Activated CD4-positive, alpha-beta T cell treated with anti-CD3 and anti-CD28 coated beads, Interleukin-2, amount 50 U/mL, for 1 hour (primary cell): ENCODE results near the gene MAST4.
"Not testable (repeated sequence)": the region's sequence is repeated elsewhere in the genome, so short reads cannot be mapped to it uniquely, and the experiment has no call there.

Experiments used
- DNase-seq: peaks from one replicate; pipeline ENCODE4 v3.0.0-alpha.2; 2020

Gene MAST4

DNA sequence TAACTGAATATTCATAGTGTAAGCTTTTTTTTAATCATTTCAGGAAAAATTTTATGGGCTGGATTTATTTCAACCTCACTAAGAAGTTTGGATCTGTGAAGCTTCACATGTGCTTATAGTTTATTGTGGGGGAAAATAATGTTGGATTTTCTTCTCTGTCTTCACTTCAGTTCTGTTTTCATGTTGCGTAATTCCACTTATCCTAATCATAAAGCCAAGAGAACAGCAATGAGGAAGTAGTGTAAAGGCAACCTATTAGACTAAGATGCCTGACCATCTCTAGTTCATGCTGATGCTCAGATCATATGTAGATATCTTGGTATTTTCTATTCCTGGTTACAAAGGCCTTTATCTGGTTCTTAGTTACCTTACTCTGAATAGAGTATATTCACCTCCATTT, 550.4 kb downstream of the MAST4 start:
- no peak for DNase-seq

DNA sequence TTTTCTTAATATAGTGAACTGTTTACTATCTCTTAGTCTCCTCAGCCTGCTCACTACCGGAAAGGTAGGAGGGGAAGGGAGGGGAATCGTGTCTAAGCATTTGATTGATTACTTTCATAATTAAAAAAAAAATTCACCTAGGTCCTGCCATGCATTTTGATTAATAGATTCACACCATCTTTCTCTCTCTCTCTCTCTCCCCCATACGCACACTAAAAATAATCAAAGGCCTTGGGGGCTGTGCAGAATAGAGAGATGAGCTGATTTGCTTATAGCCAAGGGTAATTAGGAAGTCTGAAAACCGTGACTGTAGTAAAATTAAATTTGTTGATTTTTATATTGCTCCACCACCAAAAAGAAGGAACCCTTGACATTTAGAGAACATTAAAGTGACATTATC, 550.8 kb downstream of the MAST4 start:
- no peak for DNase-seq

DNA sequence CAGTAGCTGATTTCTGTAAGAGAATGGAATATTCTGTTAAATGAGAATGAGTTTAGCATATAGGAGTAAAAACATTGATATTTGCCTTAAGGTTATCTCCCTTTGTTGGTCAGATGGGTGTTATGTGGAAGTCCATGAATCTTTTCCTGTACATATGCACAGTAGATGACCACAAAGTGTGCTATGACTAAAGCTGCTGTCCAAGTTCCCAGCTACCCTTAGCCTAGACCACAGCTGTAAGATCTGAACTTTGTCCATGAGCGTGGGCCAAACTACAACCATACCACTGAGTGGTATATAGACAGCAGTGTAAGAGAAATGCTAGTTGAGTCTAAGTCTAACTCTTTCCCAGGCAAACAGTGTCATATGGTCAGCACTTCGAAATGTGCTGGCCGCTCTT, 551.6 kb downstream of the MAST4 start:
- DNase-seq: no peak

DNA sequence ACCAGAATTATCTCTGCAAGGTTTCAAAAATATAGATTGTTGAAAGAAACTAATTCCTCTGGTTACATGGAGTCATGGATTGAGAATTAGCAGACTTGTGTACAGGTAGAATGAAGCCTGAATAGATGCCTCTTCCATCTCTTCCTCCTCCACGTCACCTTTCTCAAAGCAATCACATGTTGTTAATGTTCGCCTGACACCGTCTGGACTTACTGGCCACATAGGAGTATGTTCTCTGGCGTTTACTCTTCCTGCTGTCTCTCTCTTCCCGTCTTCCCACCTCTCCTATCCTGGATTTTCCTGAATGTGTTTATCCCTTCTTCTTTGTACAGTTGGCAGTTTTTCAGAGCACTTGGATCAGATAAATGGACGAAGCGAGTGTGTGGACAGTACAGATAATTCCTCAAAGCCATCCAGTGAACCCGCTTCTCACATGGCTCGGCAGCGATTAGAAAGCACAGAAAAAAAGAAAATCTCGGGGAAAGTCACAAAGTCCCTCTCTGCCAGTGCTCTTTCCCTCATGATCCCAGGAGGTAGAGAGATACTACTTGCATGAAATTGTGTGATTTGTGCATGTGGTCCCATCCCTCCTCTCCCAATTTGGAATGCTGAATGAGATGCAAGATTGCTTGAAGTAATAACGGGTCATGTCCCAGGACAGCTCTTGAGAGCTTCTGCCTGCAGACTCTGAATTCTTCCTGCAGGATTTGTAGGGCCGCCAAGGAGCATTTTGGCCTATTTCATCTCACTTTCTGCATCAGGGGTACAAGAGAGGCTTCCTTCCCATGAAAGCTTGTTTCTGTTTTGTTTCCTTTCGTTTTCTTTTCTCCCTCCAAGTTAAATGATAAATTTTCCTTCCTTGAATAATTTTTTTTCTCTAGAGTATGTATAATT, 553.1 kb downstream of the MAST4 start:
- DNase-seq: no peak

DNA sequence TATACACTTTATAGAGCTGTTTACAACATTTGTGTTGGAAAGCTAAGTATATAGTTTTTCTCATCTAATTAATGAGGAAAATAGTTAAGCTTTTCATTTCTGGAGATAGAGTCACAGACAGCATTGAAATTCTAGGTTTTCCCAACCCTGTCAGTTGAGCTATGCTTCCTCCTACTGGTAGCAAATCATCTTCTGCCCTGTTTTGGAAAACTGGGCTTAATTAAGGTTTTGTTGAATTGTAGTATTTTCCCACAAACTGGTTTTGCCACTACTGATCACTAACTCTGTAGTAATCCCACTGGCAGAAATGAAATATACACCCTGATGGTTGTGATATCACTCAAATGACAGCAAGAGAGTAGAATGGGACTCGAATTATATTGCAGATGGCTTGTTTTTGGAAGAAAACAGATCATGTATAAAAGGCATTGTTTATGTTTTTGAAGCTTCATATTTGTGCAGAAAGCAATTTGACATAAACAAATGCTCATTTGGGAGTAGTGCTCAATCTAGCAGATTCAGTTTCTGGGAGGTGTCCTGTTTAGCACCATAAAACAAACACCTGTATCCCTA, 553.8 kb downstream of the MAST4 start:
- DNase-seq: no peak

DNA sequence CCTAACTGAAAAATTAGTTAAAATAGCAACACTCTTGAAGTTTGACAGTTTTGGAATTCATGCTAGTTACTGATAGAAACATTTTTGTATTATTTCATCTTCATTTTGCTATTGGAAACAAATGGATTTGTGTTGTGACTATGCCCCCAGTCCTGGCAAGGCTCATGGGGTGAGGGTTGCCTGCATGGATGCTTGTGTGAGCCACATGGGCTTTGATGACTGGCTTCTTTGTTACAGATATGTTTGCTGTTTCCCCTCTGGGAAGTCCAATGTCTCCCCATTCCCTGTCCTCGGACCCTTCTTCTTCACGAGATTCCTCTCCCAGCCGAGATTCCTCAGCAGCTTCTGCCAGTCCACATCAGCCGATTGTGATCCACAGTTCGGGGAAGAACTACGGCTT, 556.2 kb downstream of the MAST4 start:
- DNase-seq: no peak

DNA sequence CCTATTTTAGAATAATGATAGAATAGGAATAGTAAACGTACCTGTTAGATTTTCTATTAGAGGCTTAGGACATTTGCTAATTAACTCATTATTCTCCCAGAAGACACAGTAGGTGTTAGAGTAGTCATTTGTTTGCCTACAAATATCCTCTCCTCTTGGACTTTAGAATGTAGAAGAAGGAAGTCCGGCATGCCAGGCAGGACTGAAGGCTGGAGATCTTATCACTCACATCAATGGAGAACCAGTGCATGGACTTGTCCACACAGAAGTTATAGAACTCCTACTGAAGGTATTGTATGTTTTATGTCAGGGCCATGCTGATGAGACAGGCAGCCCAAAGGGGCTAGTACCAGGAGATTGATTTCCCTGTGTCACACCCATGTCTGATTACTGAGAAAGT, 557.1 kb downstream of the MAST4 start:
- no peak for DNase-seq

DNA sequence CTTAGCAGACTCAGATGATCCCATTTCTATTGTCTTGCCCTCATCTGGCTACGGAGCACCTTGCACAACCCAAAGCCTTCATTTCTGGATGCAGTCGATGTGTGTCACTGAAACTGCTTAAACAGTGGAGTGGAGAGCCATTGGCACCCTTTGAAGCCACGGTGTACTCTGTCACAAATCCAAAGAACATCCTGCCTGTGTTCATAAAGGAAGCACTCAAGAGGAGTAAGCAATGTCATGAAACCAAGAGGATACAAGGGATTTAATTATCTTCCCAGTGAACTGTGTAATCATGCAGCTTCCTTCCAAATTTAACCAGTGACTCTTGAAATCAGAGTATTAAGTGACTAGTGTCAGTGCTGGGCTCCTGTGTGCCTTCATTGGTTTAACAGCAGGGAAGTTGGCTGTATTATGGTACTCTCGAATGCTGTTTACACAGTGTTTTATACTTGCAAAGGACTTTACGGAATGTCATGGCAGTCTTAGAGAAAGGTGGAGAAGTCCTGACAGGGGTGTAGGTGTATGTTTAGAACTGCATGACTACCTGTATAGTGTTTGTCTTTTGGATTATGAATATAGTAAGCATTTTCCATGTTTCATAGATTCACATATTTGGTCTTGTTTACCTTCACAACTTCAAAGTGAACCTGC, 558.5 kb downstream of the MAST4 start:
- no peak for DNase-seq

DNA sequence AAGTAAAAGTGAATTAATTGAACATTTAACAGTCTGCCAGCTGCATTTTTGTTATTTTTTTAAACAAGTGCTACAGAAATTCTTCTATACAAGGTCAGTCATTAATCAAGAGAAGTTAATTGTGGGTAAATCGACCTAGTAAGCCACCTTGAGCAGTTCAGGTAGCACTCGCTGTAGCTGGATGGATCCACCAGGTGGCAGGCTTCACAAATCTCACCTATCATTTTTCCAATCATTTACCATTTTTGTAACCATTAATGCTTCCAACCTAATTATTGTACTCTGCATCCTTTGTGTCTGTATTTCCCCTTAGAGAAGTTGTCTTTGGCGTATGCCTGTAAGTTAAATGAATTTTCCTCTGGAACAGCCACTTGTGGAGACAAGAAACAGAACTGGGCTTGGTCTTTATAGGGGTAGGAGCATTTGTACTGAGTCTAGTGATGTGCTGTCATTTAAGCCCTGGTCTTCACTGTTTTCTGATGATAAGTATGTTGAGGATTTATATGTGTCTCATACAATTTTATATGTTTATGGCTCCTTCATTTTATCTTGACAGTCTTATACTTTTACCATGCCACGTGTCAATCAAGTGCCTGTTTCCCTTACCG, 560.9 kb downstream of the MAST4 start:
- peak; percentile 57 for DNase-seq

DNA sequence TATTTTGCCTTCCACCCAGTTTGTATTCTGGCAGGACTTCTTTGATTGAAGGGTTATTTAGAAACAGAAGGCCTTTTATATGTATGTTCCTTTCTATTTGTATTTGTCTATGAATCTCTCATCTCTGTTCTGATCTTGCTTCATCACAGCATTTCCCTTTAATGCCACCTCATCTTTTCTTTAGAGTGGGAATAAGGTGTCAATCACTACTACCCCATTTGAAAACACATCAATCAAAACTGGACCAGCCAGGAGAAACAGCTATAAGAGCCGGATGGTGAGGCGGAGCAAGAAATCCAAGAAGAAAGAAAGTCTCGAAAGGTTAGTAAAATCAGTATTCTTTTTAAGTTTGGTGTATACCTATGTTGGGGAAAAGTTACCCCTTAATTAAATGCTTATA, 564.1 kb downstream of the MAST4 start:
- DNase-seq: no peak

DNA sequence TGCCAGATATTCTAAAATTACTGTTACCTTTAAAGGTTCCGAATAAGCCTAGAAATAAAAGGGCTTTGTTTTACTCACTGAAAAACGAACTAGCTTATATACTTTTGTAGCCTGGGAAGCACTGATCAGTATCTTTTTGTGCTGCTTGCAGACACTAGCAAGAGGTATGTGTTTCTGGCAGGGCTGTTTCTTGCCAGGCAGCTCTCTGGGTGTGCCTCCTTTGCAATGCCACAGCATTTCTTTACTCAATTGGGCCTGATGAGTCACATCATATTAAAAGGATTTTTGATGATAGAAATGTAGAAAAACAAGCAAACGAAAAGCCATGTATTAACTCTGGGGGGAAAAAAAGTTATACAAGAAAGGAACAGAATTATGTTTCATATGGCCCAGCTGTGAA, 564.8 kb downstream of the MAST4 start:
- peak; percentile 57 for DNase-seq

DNA sequence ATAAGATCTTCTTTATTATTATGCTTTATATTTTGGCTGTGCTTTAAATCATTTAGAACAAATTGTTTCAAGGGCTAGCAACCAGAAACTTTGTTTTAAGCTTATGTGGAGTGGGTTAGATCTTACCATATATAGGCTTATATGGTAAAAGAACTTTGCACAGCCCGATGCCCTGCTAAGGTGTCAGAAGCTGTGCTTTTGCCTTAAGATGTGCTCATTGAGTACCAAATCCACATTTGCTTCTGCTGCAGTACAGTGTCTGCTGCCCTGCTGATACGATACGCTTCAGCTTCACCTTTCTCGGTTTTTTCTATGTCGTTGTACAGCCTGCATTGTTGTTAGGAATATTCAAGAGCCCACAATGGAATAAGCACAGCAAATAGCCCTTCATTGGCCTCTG, 565.6 kb downstream of the MAST4 start:
- no peak for DNase-seq

DNA sequence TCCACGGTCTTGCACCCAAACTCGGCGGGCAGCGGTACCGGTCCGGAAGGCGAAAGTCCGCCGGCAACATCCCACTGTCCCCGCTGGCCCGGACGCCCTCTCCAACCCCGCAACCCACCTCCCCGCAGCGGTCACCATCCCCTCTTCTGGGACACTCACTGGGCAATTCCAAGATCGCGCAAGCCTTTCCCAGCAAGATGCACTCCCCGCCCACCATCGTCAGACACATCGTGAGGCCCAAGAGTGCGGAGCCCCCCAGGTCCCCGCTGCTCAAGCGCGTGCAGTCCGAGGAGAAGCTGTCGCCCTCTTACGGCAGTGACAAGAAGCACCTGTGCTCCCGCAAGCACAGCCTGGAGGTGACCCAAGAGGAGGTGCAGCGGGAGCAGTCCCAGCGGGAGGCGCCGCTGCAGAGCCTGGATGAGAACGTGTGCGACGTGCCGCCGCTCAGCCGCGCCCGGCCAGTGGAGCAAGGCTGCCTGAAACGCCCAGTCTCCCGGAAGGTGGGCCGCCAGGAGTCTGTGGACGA, 567.1 kb downstream of the MAST4 start:
- DNase-seq: no peak

DNA sequence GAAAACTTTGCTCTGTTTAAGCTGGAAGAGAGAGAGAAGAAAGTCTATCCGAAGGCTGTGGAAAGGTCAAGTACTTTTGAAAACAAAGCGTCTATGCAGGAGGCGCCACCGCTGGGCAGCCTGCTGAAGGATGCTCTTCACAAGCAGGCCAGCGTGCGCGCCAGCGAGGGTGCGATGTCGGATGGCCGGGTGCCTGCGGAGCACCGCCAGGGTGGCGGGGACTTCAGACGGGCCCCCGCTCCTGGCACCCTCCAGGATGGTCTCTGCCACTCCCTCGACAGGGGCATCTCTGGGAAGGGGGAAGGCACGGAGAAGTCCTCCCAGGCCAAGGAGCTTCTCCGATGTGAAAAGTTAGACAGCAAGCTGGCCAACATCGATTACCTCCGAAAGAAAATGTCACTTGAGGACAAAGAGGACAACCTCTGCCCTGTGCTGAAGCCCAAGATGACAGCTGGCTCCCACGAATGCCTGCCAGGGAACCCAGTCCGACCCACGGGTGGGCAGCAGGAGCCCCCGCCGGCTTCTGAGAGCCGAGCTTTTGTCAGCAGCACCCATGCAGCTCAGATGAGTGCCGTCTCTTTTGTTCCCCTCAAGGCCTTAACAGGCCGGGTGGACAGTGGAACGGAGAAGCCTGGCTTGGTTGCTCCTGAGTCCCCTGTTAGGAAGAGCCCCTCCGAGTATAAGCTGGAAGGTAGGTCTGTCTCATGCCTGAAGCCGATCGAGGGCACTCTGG, 567.8 kb downstream of the MAST4 start:
- DNase-seq: no peak

DNA sequence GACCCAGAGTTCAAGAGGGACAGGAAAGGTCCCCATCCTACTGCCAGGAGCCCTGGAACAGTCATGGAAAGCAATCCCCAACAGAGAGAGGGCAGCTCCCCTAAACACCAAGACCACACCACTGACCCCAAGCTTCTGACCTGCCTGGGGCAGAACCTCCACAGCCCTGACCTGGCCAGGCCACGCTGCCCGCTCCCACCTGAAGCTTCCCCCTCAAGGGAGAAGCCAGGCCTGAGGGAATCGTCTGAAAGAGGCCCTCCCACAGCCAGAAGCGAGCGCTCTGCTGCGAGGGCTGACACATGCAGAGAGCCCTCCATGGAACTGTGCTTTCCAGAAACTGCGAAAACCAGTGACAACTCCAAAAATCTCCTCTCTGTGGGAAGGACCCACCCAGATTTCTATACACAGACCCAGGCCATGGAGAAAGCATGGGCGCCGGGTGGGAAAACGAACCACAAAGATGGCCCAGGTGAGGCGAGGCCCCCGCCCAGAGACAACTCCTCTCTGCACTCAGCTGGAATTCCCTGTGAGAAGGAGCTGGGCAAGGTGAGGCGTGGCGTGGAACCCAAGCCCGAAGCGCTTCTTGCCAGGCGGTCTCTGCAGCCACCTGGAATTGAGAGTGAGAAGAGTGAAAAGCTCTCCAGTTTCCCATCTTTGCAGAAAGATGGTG, 568.8 kb downstream of the MAST4 start:
- no peak for DNase-seq

DNA sequence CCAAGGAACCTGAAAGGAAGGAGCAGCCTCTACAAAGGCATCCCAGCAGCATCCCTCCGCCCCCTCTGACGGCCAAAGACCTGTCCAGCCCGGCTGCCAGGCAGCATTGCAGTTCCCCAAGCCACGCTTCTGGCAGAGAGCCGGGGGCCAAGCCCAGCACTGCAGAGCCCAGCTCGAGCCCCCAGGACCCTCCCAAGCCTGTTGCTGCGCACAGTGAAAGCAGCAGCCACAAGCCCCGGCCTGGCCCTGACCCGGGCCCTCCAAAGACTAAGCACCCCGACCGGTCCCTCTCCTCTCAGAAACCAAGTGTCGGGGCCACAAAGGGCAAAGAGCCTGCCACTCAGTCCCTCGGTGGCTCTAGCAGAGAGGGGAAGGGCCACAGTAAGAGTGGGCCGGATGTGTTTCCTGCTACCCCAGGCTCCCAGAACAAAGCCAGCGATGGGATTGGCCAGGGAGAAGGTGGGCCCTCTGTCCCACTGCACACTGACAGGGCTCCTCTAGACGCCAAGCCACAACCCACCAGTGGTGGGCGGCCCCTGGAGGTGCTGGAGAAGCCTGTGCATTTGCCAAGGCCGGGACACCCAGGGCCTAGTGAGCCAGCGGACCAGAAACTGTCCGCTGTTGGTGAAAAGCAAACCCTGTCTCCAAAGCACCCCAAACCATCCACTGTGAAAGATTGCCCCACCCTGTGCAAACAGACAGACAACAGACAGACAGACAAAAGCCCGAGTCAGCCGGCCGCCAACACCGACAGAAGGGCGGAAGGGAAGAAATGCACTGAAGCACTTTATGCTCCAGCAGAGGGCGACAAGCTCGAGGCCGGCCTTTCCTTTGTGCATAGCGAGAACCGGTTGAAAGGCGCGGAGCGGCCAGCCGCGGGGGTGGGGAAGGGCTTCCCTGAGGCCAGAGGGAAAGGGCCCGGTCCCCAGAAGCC, 569.6 kb downstream of the MAST4 start:
- DNase-seq: peak; percentile 81

DNA sequence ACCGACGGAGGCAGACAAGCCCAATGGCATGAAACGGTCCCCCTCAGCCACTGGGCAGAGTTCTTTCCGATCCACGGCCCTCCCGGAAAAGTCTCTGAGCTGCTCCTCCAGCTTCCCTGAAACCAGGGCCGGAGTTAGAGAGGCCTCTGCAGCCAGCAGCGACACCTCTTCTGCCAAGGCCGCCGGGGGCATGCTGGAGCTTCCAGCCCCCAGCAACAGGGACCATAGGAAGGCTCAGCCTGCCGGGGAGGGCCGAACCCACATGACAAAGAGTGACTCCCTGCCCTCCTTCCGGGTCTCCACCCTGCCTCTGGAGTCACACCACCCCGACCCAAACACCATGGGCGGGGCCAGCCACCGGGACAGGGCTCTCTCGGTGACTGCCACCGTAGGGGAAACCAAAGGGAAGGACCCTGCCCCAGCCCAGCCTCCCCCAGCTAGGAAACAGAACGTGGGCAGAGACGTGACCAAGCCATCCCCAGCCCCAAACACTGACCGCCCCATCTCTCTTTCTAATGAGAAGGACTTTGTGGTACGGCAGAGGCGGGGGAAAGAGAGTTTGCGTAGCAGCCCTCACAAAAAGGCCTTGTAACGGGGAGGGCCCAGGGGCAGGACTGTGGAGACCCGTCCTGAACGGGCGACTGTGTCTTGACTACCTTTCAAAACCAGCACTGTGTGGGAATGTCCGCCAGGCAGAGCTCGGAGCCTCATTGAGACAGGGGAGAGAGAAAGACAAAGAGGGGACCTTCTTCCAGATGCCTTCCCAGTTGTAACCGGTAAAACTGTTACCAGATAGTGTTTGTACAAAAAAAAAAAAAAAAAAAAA, 570.5 kb downstream of the MAST4 start:
- DNase-seq: peak; percentile 74

DNA sequence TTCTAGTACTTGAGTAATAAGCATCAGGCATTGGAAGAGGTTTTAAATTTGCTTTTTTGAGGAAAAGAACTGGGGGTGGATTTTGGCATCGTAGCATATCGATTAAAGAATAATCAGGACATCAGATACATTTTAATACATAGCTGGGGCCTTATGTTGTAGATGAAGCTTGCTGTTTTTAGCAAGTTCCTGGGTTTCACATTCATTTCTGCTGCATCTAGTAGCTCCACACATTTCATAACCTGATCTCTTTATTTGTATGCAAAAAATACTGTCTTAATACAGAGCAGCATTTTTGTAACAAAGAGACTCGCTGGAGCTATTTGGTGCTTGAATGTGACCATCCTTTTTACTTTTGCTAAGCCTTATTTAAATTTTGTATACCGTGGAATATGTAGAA, 571.9 kb downstream of the MAST4 start:
- DNase-seq: no peak

DNA sequence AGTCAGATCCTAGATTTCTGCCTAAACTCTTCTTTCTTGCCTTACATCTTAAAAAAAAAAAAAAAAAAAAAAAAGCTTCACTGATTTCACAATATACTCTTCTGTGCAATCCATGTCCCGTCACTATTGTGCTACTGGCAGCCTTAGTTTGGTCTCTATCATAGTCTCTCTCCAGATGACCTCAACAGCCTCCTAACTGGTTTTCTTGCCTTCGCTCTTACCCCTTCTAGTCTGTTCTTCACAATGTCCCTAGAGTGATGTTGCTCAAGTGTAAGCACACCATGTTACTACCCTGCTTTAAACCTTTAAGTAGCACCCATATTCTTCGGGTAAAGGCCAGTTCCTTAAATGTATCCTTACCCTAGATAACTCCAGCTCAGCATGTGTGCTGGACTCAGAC, 574.6 kb downstream of the MAST4 start:
- no peak for DNase-seq

DNA sequence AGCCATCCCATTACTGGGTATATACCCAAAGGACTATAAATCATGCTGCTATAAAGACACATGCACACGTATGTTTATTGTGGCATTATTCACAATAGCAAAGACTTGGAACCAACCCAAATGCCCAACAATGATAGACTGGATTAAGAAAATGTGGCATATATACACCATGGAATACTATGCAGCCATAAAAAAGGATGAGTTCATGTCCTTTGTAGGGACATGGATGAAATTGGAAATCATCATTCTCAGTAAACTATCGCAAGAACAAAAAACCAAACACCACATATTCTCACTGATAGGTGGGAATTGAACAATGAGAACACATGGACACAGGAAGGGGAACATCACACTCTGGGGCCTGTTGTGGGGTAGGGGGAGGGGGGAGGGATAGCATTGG, 577.2 kb downstream of the MAST4 start:
- not testable (repeated sequence) for DNase-seq
